ENCODE data around the gene DMGDH.

DMGDH gene

GRCh38 chr5:79048437-79048836 is 21.0 kb downstream of the DMGDH start:
- no peak overlapping the region for H3K4me2 ChIP-seq
- H3K9ac ChIP-seq = no peak overlapping the region

GRCh38 chr5:79047199-79047598 is 22.3 kb downstream of the DMGDH start:
- no peak overlapping the region for H3K9ac ChIP-seq
- no peak for TF ChIP-seq Cebpa-rat (IDR thresholded peaks at IDR 0.05)
- H3K4me3 ChIP-seq = no peak overlapping the region
- H3K9me3 ChIP-seq (replicated peaks in 1 of 11) = peaks cover 0 to 11% (median 6%) of the 10 kb centered on the region in 11 experiments; a peak in 15 of 22 replicates
- H3K27me3 ChIP-seq = no peaks in the 10 kb centered on the region
- no peaks in the 10 kb centered on the region for H3K36me3 ChIP-seq
- H3K4me2 ChIP-seq = no peak overlapping the region
- H3K4me1 ChIP-seq = no peaks in the 10 kb centered on the region
- H3K27ac ChIP-seq = no peak overlapping the region
- H4K20me1 ChIP-seq = no peaks in the 10 kb centered on the region

More at GRCh38 chr5:79048437-79048836, 21.0 kb downstream of the DMGDH start:
- Histone ChIP-seq H3K36me3 (no peaks in the 10 kb centered on the region), H3K27ac (no peak overlapping the region), H3K4me1 (no peaks in the 10 kb centered on the region), H4K20me1 (no peaks in the 10 kb centered on the region), H3K27me3 (no peaks in the 10 kb centered on the region), H3K9me3 (replicated peaks in 1 of 11) (peaks cover 3 to 22% (median 11%) of the 10 kb centered on the region in 11 experiments; a peak in 15 of 22 replicates), H3K4me3 (no peak overlapping the region)
- TF ChIP-seq Cebpa-rat (IDR thresholded peaks at IDR 0.05) = no peak

GRCh38 chr5:79042188-79042587 is 27.3 kb downstream of the DMGDH start:
- Histone ChIP-seq H3K4me3 (no peak overlapping the region), H3K4me2 (no peak overlapping the region), H3K36me3 (no peaks in the 10 kb centered on the region), H3K4me1 (no peaks in the 10 kb centered on the region), H3K27ac (no peak overlapping the region), H3K27me3 (no peaks in the 10 kb centered on the region), H4K20me1 (no peaks in the 10 kb centered on the region), H3K9me3 (replicated peaks in 1 of 11) (peaks cover 0 to 10% (median 3%) of the 10 kb centered on the region in 11 experiments; a peak in 11 of 22 replicates), H3K9ac (no peak overlapping the region)
- no peak for TF ChIP-seq Cebpa-rat (IDR thresholded peaks at IDR 0.05)

DNA sequence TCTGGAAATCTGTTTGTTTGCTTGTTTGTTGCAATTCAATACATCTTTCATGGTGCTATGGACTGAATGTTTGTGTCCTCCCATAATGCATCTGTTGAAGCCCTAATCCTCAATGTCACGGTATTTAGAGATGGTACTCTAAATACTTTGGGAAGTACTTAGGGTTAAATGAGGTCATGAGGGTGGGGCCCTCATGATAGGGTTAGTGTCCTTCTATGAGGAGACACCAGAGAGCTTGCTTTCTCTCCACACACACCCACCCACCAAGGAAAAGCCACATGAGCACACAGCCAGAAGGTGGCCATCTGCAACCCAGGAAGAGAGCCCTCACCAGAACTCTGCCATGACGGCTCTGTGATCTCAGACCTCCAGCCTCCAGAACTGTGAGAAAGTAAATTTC is 32.7 kb downstream of the DMGDH start:
- Histone ChIP-seq H3K27ac (no peak overlapping the region), H3K4me1 (no peaks in the 10 kb centered on the region), H3K9me3 (replicated peaks in 1 of 11) (peaks cover 0 to 17% (median 7%) of the 10 kb centered on the region in 11 experiments; a peak in 11 of 22 replicates), H3K4me2 (no peak overlapping the region), H3K9ac (no peak overlapping the region), H3K36me3 (no peaks in the 10 kb centered on the region), H4K20me1 (no peaks in the 10 kb centered on the region), H3K27me3 (no peaks in the 10 kb centered on the region), H3K4me3 (no peak overlapping the region)
- no peak for TF ChIP-seq Cebpa-rat (IDR thresholded peaks at IDR 0.05)

DNA sequence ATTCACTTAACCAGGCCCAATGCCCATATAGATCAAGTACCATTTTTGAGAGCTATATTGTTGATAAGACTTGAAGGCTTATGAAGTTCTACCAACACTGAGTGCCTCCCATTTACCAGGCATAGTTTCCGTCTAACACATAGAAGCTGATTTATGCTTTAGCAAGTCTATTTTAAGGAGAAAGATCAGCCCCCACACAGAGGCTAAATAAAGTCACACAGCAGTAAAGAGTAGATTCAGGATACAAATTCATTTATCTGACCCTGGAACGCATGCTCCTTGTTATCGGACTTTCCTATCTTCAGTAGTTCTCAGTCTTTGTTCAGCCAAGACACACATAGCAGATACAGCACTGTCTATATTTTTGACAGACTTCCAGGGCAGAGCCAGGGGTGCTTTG is 34.2 kb downstream of the DMGDH start:
- H4K20me1 ChIP-seq = no peaks in the 10 kb centered on the region
- no peaks in the 10 kb centered on the region for H3K4me1 ChIP-seq
- H3K27me3 ChIP-seq = no peaks in the 10 kb centered on the region
- no peak overlapping the region for H3K27ac ChIP-seq
- H3K9me3 ChIP-seq (replicated peaks in 1 of 11) = peaks cover 0 to 17% (median 7%) of the 10 kb centered on the region in 11 experiments; a peak in 11 of 22 replicates
- H3K9ac ChIP-seq = no peak overlapping the region
- H3K36me3 ChIP-seq = no peaks in the 10 kb centered on the region
- H3K4me2 ChIP-seq = no peak overlapping the region
- no peak overlapping the region for H3K4me3 ChIP-seq
- no peak for TF ChIP-seq Cebpa-rat (IDR thresholded peaks at IDR 0.05)

DNA sequence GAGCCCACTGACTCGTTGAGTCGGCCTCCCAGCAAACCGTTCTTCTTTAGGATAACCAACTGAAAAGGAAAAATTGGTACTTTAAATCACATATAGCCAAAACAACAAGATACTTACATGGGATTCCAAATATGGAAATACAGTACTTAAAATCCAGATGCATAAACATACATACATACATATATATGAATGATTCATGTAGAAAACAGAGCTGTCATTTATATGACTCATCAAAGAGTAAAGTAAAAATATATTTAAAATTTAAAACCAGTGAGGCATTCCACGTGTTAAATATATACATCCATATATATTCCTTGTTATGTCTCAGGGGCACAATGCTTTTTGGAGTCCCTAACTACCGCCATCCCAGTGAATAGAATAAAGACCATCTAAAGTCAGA is 36.7 kb downstream of the DMGDH start:
- H3K27ac ChIP-seq = no peak overlapping the region
- TF ChIP-seq Cebpa-rat (IDR thresholded peaks at IDR 0.05) = no peak
- no peaks in the 10 kb centered on the region for H3K27me3 ChIP-seq
- H3K4me3 ChIP-seq = no peak overlapping the region
- H3K9ac ChIP-seq = no peak overlapping the region
- no peaks in the 10 kb centered on the region for H4K20me1 ChIP-seq
- no peaks in the 10 kb centered on the region for H3K4me1 ChIP-seq
- peaks cover 0 to 10% (median 7%) of the 10 kb centered on the region in 11 experiments; a peak in 9 of 22 replicates for H3K9me3 ChIP-seq (replicated peaks in 1 of 11)
- H3K4me2 ChIP-seq = no peak overlapping the region
- H3K36me3 ChIP-seq = no peaks in the 10 kb centered on the region

DNA sequence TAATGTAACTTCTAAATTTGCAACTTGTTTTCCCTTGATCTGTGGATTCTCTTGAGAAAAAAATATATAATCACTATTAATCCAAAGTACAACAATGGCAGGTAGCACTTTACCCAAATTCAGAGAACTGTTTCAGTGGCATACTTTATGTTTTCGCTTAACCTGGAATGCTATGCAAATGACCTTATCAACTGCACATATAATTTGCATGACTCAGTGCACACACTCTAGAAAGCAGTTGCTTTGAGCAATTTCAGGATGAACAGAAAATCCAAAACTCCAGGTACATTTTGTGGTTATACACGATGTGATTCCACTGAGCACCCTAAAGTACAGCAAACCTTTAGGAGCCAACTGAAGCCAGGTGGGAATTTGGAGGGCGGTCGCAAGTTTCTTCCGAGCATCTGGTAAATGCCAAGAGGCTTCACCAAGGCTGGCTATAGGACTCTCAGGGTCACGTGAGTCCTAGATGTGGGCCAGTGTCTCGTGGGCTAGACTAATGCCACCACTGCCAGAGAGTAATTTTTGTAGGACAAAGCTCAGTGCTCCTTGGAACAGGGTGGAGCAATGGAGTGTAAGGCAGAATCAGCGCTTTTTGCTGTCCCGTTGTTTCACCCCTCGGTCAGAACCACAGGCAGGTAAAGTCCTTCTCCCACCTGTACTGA is 37.3 kb downstream of the DMGDH start:
- Histone ChIP-seq H4K20me1 (no peaks in the 10 kb centered on the region), H3K4me2 (no peak overlapping the region), H3K9ac (no peak overlapping the region), H3K4me3 (no peak overlapping the region), H3K9me3 (replicated peaks in 1 of 11) (peaks cover 0 to 7% (median 5%) of the 10 kb centered on the region in 11 experiments; a peak in 7 of 22 replicates), H3K27ac (no peak overlapping the region), H3K4me1 (no peaks in the 10 kb centered on the region), H3K27me3 (no peaks in the 10 kb centered on the region), H3K36me3 (no peaks in the 10 kb centered on the region)
- no peak for TF ChIP-seq Cebpa-rat (IDR thresholded peaks at IDR 0.05)

- Histone ChIP-seq H3K4me3 (no peak overlapping the region), H4K20me1 (no peaks in the 10 kb centered on the region), H3K36me3 (no peaks in the 10 kb centered on the region), H3K9ac (no peak overlapping the region), H3K4me1 (no peaks in the 10 kb centered on the region), H3K27me3 (no peaks in the 10 kb centered on the region), H3K4me2 (no peak overlapping the region), H3K27ac (no peak overlapping the region), H3K9me3 (replicated peaks in 1 of 11) (no peaks in the 10 kb centered on the region)
- no peak for TF ChIP-seq Cebpa-rat (IDR thresholded peaks at IDR 0.05)
Observed at GRCh38 chr5:79031485-79031867, 38.0 kb downstream of the DMGDH start.

DNA sequence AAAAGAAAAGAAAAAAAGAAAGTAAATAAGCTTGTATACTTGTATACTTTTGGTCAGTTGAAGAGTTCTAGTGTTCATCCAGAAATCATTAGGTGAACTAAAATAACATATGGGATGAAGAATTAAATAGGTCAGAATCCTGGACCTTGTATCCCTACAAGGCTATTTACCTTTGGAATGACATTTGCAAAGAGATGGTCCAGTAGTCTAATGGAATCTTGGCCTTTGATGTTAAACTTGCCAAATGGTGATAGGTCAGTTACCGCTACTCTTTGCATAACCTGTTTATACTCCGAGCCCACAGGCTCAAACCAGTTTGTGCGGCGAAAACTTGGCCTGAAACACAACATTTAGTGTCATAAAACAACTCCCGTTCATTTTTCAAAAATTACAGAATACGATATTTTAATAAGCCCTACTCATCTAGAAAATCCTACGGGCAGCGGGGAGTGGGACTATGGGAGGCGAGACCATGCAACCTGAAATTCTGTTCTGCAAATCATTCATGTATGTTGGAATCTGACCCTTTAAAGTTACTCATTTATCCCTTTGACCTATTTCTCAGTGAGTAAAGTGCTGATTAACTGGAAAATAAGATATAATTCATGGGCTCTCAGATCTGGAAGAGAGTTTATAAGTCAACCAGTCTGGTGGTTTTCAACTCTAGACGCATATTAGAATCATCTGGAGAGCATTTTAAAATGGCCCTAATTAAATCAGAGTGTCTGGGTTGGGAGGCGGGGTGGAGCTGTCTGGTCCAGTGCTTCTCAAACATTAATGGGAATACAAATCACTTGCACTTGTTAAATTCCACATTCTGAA is 38.6 kb downstream of the DMGDH start:
- Histone ChIP-seq H3K36me3 (no peaks in the 10 kb centered on the region), H4K20me1 (no peaks in the 10 kb centered on the region), H3K27me3 (no peaks in the 10 kb centered on the region), H3K4me1 (no peaks in the 10 kb centered on the region), H3K9ac (no peak overlapping the region), H3K4me3 (no peak overlapping the region), H3K9me3 (replicated peaks in 1 of 11) (no peaks in the 10 kb centered on the region), H3K27ac (no peak overlapping the region), H3K4me2 (no peak overlapping the region)
- TF ChIP-seq Cebpa-rat (IDR thresholded peaks at IDR 0.05) = no peak

Measured in BLaER1 treated with 17β-estradiol and CSF1 and Interleukin-3, amounts not matched to agents 10 nM and 100 nM (cell line).